ENCODE data around the gene MROH2A.

MROH2A gene

DNA sequence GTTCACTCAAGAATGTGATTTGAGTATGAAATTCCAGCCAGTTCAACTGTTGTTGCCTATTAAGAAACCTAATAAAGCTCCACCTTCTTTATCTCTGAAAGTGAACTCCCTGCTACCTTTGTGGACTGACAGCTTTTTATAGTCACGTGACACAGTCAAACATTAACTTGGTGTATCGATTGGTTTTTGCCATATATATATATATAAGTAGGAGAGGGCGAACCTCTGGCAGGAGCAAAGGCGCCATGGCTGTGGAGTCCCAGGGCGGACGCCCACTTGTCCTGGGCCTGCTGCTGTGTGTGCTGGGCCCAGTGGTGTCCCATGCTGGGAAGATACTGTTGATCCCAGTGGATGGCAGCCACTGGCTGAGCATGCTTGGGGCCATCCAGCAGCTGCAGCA, 18.1 kb upstream of the MROH2A start, which contains the start of gene UGT1A1:
TSS of gene UGT1A1 (plus strand) at position 228 of the 400 bp plus-strand sequence. CDS start at position 246, 18 bp downstream.
- H3K27ac ChIP-seq = no peak within 1 kb of the TSS

GRCh38 chr2:233761040-233761769, 16.9 kb upstream of the MROH2A start:
- H3K4me3 ChIP-seq (ENCODE audit: low read depth, low read length) = no peak overlapping the region
- H3K36me3 ChIP-seq (ENCODE audit: control insufficient read depth, insufficient read depth, low read length) = no peaks in the 10 kb centered on the region
- no peaks in the 10 kb centered on the region for H3K4me1 ChIP-seq
- no peak overlapping the region for H3K4me2 ChIP-seq (ENCODE audit: low read length)
- no peak overlapping the region for H2AFZ ChIP-seq
- TF ChIP-seq, protein P1, sequence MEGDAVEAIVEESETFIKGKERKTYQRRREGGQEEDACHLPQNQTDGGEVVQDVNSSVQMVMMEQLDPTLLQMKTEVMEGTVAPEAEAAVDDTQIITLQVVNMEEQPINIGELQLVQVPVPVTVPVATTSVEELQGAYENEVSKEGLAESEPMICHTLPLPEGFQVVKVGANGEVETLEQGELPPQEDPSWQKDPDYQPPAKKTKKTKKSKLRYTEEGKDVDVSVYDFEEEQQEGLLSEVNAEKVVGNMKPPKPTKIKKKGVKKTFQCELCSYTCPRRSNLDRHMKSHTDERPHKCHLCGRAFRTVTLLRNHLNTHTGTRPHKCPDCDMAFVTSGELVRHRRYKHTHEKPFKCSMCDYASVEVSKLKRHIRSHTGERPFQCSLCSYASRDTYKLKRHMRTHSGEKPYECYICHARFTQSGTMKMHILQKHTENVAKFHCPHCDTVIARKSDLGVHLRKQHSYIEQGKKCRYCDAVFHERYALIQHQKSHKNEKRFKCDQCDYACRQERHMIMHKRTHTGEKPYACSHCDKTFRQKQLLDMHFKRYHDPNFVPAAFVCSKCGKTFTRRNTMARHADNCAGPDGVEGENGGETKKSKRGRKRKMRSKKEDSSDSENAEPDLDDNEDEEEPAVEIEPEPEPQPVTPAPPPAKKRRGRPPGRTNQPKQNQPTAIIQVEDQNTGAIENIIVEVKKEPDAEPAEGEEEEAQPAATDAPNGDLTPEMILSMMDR (IDR thresholded peaks at IDR 0.05) = no peak
- no peaks in the 10 kb centered on the region for H3K27me3 ChIP-seq (ENCODE audit: control insufficient read depth, insufficient read depth, low read length)
- H3K27ac ChIP-seq = no peak overlapping the region
- no peaks in the 10 kb centered on the region for H3K9me3 ChIP-seq (ENCODE audit: control insufficient read depth, low read length)
- no peaks in the 10 kb centered on the region for H3K79me2 ChIP-seq
- no peak overlapping the region for H3K9ac ChIP-seq

More for the DNA sequence above, 18.1 kb upstream of the MROH2A start, which contains the start of gene UGT1A1:
- Histone ChIP-seq H3K4me2 (ENCODE audit: low read length) (no peak within 1 kb of the TSS), H3K27me3 (ENCODE audit: control insufficient read depth, insufficient read depth, low read length) (no peaks in the 10 kb centered on the region), H2AFZ (no peak within 1 kb of the TSS), H3K4me1 (no peaks in the 10 kb centered on the region), H3K4me3 (ENCODE audit: low read depth, low read length) (no peak within 1 kb of the TSS), H3K9me3 (ENCODE audit: control insufficient read depth, low read length) (no peaks in the 10 kb centered on the region), H3K9ac (no peak within 1 kb of the TSS), H3K36me3 (ENCODE audit: control insufficient read depth, insufficient read depth, low read length) (no peaks in the 10 kb centered on the region), H3K79me2 (no peaks in the 10 kb centered on the region)
- TF ChIP-seq, protein P1 (IDR thresholded peaks at IDR 0.05) = no peak

DNA sequence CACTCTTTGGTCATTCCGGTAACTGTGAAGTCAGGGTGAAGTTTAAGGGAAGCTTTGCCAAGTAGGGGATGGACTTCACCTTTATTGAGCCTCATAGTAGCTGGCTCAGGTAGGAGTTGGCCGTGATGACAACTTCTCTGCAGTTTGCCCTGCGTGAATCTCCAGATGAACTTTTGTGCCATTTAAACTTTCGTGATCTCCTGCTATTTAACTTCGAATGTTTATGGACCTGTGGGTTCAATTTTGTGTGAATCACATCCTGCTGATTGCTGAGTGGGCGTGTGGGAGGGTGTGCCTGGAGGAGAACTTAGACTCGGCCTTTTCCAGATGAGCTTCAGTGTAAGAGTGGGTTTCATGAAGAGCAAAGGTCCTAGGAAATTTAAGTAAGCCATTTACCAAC, 13.9 kb upstream of the MROH2A start:
- Histone ChIP-seq H3K79me2 (no peaks in the 10 kb centered on the region), H3K36me3 (ENCODE audit: control insufficient read depth, insufficient read depth, low read length) (no peaks in the 10 kb centered on the region), H3K4me1 (no peaks in the 10 kb centered on the region), H3K27me3 (ENCODE audit: control insufficient read depth, insufficient read depth, low read length) (no peaks in the 10 kb centered on the region), H3K9ac (no peak overlapping the region), H3K4me2 (ENCODE audit: low read length) (no peak overlapping the region), H3K4me3 (ENCODE audit: low read depth, low read length) (no peak overlapping the region), H3K9me3 (ENCODE audit: control insufficient read depth, low read length) (no peaks in the 10 kb centered on the region), H2AFZ (no peak overlapping the region), H3K27ac (no peak overlapping the region)
- TF ChIP-seq, protein P1 (IDR thresholded peaks at IDR 0.05) = no peak

DNA sequence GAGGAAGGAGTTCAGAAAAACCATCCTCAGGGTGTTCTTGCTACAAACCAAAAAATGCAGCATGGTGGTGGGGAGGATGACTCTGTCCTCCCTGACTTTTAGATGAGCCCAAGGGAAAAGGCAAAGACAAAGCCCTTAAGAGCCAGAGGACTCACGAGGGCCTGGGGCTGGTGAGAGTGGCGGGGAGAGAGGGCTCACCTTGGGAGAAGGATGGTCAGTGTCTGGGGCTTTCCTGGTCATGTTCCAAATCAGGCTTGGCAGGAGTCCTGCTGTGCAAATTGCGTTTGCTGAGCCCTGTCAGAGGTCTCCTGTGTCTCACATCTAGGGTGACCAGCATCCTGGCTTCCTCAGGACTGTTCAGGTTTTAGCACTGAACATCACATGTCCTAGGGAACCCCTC, 13.4 kb upstream of the MROH2A start:
- no peak overlapping the region for H3K4me3 ChIP-seq (ENCODE audit: low read depth, low read length)
- no peak overlapping the region for H2AFZ ChIP-seq
- H3K9me3 ChIP-seq (ENCODE audit: control insufficient read depth, low read length) = no peaks in the 10 kb centered on the region
- no peaks in the 10 kb centered on the region for H3K36me3 ChIP-seq (ENCODE audit: control insufficient read depth, insufficient read depth, low read length)
- no peaks in the 10 kb centered on the region for H3K4me1 ChIP-seq
- H3K27me3 ChIP-seq (ENCODE audit: control insufficient read depth, insufficient read depth, low read length) = no peaks in the 10 kb centered on the region
- no peak overlapping the region for H3K27ac ChIP-seq
- H3K79me2 ChIP-seq = no peaks in the 10 kb centered on the region
- TF ChIP-seq, protein P1 (IDR thresholded peaks at IDR 0.05) = no peak
- H3K4me2 ChIP-seq (ENCODE audit: low read length) = no peak overlapping the region
- no peak overlapping the region for H3K9ac ChIP-seq

- H3K36me3 ChIP-seq (ENCODE audit: control insufficient read depth, insufficient read depth, low read length) = no peaks in the 10 kb centered on the region
- no peak overlapping the region for H3K9ac ChIP-seq
- TF ChIP-seq, protein P1 (IDR thresholded peaks at IDR 0.05) = no peak
- H3K4me1 ChIP-seq = no peaks in the 10 kb centered on the region
- H3K4me2 ChIP-seq (ENCODE audit: low read length) = no peak overlapping the region
- H3K79me2 ChIP-seq = no peaks in the 10 kb centered on the region
- no peaks in the 10 kb centered on the region for H3K9me3 ChIP-seq (ENCODE audit: control insufficient read depth, low read length)
- H2AFZ ChIP-seq = no peak overlapping the region
- H3K4me3 ChIP-seq (ENCODE audit: low read depth, low read length) = no peak overlapping the region
- no peak overlapping the region for H3K27ac ChIP-seq
- no peaks in the 10 kb centered on the region for H3K27me3 ChIP-seq (ENCODE audit: control insufficient read depth, insufficient read depth, low read length)
Measured at GRCh38 chr2:233766416-233766815, 11.7 kb upstream of the MROH2A start.
